Measurements from ENCODE around the gene ITPKC. TPM values are rescaled to one million over a fixed set of nuclear protein-coding genes. Genes with fewer than 3 reads are reported as not detected.

Gene ITPKC
- total RNA-seq, 1 experiment from 2014 or later = 11.4 TPM

DNA sequence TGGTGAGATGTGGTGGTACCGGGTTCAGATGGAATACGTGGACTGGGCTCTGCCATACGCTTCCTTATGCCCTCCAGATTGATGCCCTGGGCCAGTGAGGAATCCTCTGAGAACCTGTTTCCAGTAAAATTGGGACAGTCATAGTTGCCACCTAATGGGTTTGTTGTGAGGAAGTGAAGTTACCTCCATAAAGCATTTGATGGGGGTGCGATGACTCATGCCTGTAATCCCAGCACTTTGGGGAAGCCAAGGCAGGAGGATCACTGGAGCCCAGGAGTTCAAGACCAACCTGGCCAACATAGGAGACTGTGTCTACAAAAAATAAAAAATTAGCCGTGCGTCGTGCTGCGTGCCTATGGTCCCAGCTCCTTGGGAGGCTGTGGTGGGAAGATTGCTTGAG, 38.9 kb downstream of the ITPKC start (continued):
- TF ChIP-seq, protein P1, sequence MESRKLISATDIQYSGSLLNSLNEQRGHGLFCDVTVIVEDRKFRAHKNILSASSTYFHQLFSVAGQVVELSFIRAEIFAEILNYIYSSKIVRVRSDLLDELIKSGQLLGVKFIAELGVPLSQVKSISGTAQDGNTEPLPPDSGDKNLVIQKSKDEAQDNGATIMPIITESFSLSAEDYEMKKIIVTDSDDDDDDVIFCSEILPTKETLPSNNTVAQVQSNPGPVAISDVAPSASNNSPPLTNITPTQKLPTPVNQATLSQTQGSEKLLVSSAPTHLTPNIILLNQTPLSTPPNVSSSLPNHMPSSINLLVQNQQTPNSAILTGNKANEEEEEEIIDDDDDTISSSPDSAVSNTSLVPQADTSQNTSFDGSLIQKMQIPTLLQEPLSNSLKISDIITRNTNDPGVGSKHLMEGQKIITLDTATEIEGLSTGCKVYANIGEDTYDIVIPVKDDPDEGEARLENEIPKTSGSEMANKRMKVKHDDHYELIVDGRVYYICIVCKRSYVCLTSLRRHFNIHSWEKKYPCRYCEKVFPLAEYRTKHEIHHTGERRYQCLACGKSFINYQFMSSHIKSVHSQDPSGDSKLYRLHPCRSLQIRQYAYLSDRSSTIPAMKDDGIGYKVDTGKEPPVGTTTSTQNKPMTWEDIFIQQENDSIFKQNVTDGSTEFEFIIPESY (IDR thresholded peaks at IDR 0.05; ENCODE audit: extremely low read depth, insufficient replicate concordance, low read length) = no peak

DNA sequence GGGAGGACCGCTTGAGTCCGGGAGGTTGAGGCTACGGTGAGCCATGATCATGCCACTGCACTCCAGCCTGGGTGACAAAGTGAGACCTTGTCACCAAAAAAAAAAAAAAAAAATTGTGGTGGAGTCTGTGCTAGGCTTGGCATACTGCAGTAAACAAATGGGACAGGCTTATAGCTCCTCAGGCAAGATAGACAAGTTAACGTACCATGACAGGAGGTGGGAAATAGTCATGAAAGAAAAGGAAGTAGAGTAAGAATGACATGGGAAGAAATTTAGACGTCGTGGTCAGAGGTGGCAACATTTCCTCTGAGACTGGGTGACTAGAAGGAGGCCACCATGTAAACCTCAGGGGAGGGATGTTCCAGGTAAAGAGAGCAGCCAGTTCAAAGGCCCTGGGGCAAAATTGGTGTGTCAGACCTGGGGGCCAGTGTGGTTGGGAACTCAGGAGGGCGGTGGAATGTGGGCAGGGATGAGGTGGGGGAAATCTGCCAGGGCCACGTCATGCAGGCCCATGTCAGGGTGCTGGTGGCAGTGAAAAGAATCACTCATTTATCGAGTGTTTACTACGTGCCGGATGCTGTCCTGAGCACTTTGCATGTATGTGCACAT, 39.7 kb downstream of the ITPKC start:
- Histone ChIP-seq H3K9ac (ENCODE audit: low read length) (no peak overlapping the region), H3K27me3 (ENCODE audit: insufficient read depth, low read length) (no peaks in the 10 kb centered on the region), H3K4me1 (ENCODE audit: control insufficient read depth in 1 of 2, insufficient read depth in 2 of 2, low read length in 2 of 2) (peaks cover 7 to 19% of the 10 kb centered on the region in 2 experiments; a peak in 3 of 4 replicates), H3K4me3 (replicated peaks in 1 of 2; ENCODE audit: low read depth in 1 of 2, low read length in 2 of 2) (no peak overlapping the region), H3K27ac (ENCODE audit: low read depth, low read length) (no peak overlapping the region), H4K20me1 (ENCODE audit: insufficient read depth) (0 out of 2 replicates have a peak, but pooled peaks cover 3% of the 10 kb centered on the region), H3K4me2 (ENCODE audit: low read length) (no peak overlapping the region), H3K36me3 (ENCODE audit: control insufficient read depth in 1 of 2, insufficient read depth in 2 of 2, low read length in 2 of 2) (peaks cover 51 to 78% of the 10 kb centered on the region in 2 experiments), H3K9me2 (ENCODE audit: insufficient read depth) (no peaks in the 10 kb centered on the region), H3K9me3 (ENCODE audit: control insufficient read depth in 1 of 2, insufficient read depth in 1 of 2, low read depth in 1 of 2, low read length in 2 of 2) (no peaks in the 10 kb centered on the region), H3K79me2 (ENCODE audit: insufficient read depth, low read length) (peaks cover 98% of the 10 kb centered on the region), H2AFZ (ENCODE audit: low read depth, low read length, poor library complexity, severe bottlenecking) (no peak overlapping the region)
- ChIA-PET POLR2A (no interaction called here), CTCF (no interaction called here), RAD21 (ENCODE audit: low non-redundant PET in 1 of 2, low total read pairs in 2 of 2, uncharacterized antibody in 2 of 2, unreplicated experiment in 2 of 2) (no interaction called here)
- DNase-seq (ENCODE audit: low read depth, low spot score) (no peak), ATAC-seq (no peak)
- intact Hi-C loops (cut with micrococcal nuclease) = no loop called here
- no TSS peak for BruUV-seq (replicated peaks)
- TF ChIP-seq ELF1 (IDR thresholded peaks at IDR 0.05; ENCODE audit: borderline replicate concordance, low read depth) = no peak
- TF ChIP-seq SRF (IDR thresholded peaks at IDR 0.05; ENCODE audit: low read depth) = no peak
- TF ChIP-seq, protein P2, sequence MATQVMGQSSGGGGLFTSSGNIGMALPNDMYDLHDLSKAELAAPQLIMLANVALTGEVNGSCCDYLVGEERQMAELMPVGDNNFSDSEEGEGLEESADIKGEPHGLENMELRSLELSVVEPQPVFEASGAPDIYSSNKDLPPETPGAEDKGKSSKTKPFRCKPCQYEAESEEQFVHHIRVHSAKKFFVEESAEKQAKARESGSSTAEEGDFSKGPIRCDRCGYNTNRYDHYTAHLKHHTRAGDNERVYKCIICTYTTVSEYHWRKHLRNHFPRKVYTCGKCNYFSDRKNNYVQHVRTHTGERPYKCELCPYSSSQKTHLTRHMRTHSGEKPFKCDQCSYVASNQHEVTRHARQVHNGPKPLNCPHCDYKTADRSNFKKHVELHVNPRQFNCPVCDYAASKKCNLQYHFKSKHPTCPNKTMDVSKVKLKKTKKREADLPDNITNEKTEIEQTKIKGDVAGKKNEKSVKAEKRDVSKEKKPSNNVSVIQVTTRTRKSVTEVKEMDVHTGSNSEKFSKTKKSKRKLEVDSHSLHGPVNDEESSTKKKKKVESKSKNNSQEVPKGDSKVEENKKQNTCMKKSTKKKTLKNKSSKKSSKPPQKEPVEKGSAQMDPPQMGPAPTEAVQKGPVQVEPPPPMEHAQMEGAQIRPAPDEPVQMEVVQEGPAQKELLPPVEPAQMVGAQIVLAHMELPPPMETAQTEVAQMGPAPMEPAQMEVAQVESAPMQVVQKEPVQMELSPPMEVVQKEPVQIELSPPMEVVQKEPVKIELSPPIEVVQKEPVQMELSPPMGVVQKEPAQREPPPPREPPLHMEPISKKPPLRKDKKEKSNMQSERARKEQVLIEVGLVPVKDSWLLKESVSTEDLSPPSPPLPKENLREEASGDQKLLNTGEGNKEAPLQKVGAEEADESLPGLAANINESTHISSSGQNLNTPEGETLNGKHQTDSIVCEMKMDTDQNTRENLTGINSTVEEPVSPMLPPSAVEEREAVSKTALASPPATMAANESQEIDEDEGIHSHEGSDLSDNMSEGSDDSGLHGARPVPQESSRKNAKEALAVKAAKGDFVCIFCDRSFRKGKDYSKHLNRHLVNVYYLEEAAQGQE (IDR thresholded peaks at IDR 0.05; ENCODE audit: low read depth) = no peak
- TF ChIP-seq, protein P3, sequence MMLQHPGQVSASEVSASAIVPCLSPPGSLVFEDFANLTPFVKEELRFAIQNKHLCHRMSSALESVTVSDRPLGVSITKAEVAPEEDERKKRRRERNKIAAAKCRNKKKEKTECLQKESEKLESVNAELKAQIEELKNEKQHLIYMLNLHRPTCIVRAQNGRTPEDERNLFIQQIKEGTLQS (IDR thresholded peaks at IDR 0.05) = no peak
- no peak for TF ChIP-seq EZH2 (IDR thresholded peaks at IDR 0.05)
- no peak for TF ChIP-seq EZH2phosphoT487 (IDR thresholded peaks at IDR 0.05; ENCODE audit: borderline replicate concordance)
- TF ChIP-seq SIN3A (IDR thresholded peaks at IDR 0.05; ENCODE audit: low read depth) = no peak
- TF ChIP-seq ZNF274 (IDR thresholded peaks at IDR 0.05; ENCODE audit: low read depth, low read length) = no peak
- no peak for TF ChIP-seq CBX3 (IDR thresholded peaks at IDR 0.05; ENCODE audit: low read depth)
- TF ChIP-seq EGR1 (IDR thresholded peaks at IDR 0.05; ENCODE audit: low read depth) = no peak
- no peak for TF ChIP-seq JUND (IDR thresholded peaks at IDR 0.05)
- TF ChIP-seq, protein P4, sequence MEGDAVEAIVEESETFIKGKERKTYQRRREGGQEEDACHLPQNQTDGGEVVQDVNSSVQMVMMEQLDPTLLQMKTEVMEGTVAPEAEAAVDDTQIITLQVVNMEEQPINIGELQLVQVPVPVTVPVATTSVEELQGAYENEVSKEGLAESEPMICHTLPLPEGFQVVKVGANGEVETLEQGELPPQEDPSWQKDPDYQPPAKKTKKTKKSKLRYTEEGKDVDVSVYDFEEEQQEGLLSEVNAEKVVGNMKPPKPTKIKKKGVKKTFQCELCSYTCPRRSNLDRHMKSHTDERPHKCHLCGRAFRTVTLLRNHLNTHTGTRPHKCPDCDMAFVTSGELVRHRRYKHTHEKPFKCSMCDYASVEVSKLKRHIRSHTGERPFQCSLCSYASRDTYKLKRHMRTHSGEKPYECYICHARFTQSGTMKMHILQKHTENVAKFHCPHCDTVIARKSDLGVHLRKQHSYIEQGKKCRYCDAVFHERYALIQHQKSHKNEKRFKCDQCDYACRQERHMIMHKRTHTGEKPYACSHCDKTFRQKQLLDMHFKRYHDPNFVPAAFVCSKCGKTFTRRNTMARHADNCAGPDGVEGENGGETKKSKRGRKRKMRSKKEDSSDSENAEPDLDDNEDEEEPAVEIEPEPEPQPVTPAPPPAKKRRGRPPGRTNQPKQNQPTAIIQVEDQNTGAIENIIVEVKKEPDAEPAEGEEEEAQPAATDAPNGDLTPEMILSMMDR (IDR thresholded peaks at IDR 0.05 in 2 of 3, conservative IDR thresholded peaks at IDR 0.05 in 1 of 3; ENCODE audit: borderline replicate concordance in 1 of 3, insufficient read depth in 1 of 3, low read depth in 2 of 3, low read length in 2 of 3) = no peak
- TF ChIP-seq, protein P1 (IDR thresholded peaks at IDR 0.05; ENCODE audit: extremely low read depth, insufficient replicate concordance, low read length) = no peak
- TF ChIP-seq POLR2A (IDR thresholded peaks at IDR 0.05; ENCODE audit: borderline replicate concordance, extremely low read depth, insufficient read depth, insufficient read length) = no peak
- TF ChIP-seq ZFX (IDR thresholded peaks at IDR 0.05) = no peak
